OCI-LY1 (cell line): Measurements from ENCODE around the gene FAM149A.

Source experiments
- H2AFZ ChIP-seq: fragments of 200-600 bp; sonication (generic), shearing (Covaris generic); 2 replicates; pipeline ENCODE4 v1.6.0; 2014; ENCODE audit warnings: antibody characterized with exemption, mild to moderate bottlenecking, low read length
- H3F3A ChIP-seq: fragments of 200-600 bp; sonication (generic), shearing (Covaris generic); 2 replicates; pipeline ENCODE4 v1.6.0; 2014; ENCODE audit warnings: mild to moderate bottlenecking, antibody characterized with exemption, low read length, moderate library complexity; ENCODE audit not compliant: insufficient read depth
- H3K27ac ChIP-seq: fragments of 200-600 bp; sonication (generic); 2 replicates; pipeline ENCODE4 v1.5.1; 2014; ENCODE audit warnings: low read length, mixed run types, mild to moderate bottlenecking, low read depth; ENCODE audit not compliant: poor library complexity, severe bottlenecking
- H3K27me3 ChIP-seq: fragments of 200-600 bp; sonication (generic); 2 replicates; pipeline ENCODE4 v1.6.0; 2014; ENCODE audit warnings: antibody characterized with exemption, mild to moderate bottlenecking, low read length, moderate library complexity; ENCODE audit not compliant: insufficient read depth
- H3K36me3 ChIP-seq: fragments of 200-600 bp; sonication (generic); 2 replicates; pipeline ENCODE4 v1.6.1; 2014; ENCODE audit warnings: mild to moderate bottlenecking, antibody characterized with exemption, low read length, moderate library complexity, mixed read lengths; ENCODE audit not compliant: insufficient read depth
- H3K4me1 ChIP-seq: fragments of 200-600 bp; sonication (generic); 2 replicates; pipeline ENCODE4 v1.5.1; 2014; ENCODE audit warnings: mild to moderate bottlenecking, low read length, moderate library complexity; ENCODE audit not compliant: insufficient read depth, severe bottlenecking
- H3K4me2 ChIP-seq: fragments of 200-600 bp; sonication (generic), shearing (Covaris generic); 2 replicates; pipeline ENCODE4 v1.6.1; 2014; ENCODE audit warnings: low read length
- H3K4me3 ChIP-seq: fragments of 200-600 bp; sonication (generic); 2 replicates; pipeline ENCODE4 v1.5.1; 2014; ENCODE audit warnings: low read length, low read depth, mild to moderate bottlenecking, mixed read lengths; ENCODE audit not compliant: poor library complexity, severe bottlenecking
- H3K79me2 ChIP-seq: fragments of 200-600 bp; shearing (Covaris generic); 2 replicates; pipeline ENCODE4 v1.6.1; 2016; ENCODE audit warnings: mixed run types, low read length, mixed read lengths; ENCODE audit not compliant: insufficient read depth
- H3K9ac ChIP-seq: fragments of 200-600 bp; sonication (generic), shearing (Covaris generic); 2 replicates; pipeline ENCODE4 v1.6.1; 2014; ENCODE audit warnings: mild to moderate bottlenecking, low read length, mixed read lengths
- H3K9me2 ChIP-seq: fragments of 200-600 bp; sonication (generic), shearing (Covaris generic); 2 replicates; pipeline ENCODE4 v1.6.1; 2014; ENCODE audit warnings: low read depth, mild to moderate bottlenecking, low read length, mixed read lengths
- H3K9me3 ChIP-seq: fragments of 200-600 bp; shearing (Covaris generic); 2 replicates; pipeline ENCODE4 v1.6.1; 2014; ENCODE audit warnings: low read length, mixed read lengths
- H4K20me1 ChIP-seq: fragments of 200-600 bp; sonication (generic), shearing (Covaris generic); 2 replicates; pipeline ENCODE4 v1.6.0; 2016; ENCODE audit warnings: mild to moderate bottlenecking, low read length; ENCODE audit not compliant: insufficient read depth
- CTCF ChIP-seq: fragments of 200-600 bp; sonication (generic), shearing (Covaris generic); IDR thresholded peaks from 2 replicates; pipeline ENCODE4 v1.5.1; 2017; ENCODE audit warnings: mild to moderate bottlenecking, antibody characterized with exemption, low read length, moderate library complexity, mixed read lengths
- EZH2 ChIP-seq: fragments of 200-600 bp; sonication (generic), shearing (Covaris generic); IDR thresholded peaks from 2 replicates; pipeline ENCODE4 v1.8.0; 2017; ENCODE audit warnings: borderline replicate concordance, mixed run types, mild to moderate bottlenecking, antibody characterized with exemption, low read length, moderate library complexity, mixed read lengths

Gene FAM149A

GRCh38 chr4:186149872-186150271, 45.4 kb downstream of the FAM149A start:
- Histone ChIP-seq H3F3A (no peaks in the 10 kb centered on the region), H2AFZ (no peak overlapping the region)

GRCh38 chr4:186150926-186151325, 46.4 kb downstream of the FAM149A start:
- TF ChIP-seq EZH2 = no peak
- no peak for TF ChIP-seq CTCF
- H3K4me2 ChIP-seq = peak overlapping the region; percentile 38; the same call in 1 of the 2 replicates
- H3K9ac ChIP-seq = no peak overlapping the region
- H3F3A ChIP-seq = no peaks in the 10 kb centered on the region
- peaks cover 23% of the 10 kb centered on the region for H3K4me1 ChIP-seq
- H2AFZ ChIP-seq = no peak overlapping the region
- H3K27ac ChIP-seq = no peak overlapping the region
- no peaks in the 10 kb centered on the region for H3K79me2 ChIP-seq
- H3K4me3 ChIP-seq = no peak overlapping the region
- H3K9me3 ChIP-seq = no peaks in the 10 kb centered on the region
- no peaks in the 10 kb centered on the region; the same call in 1 of the 2 replicates for H3K27me3 ChIP-seq
- no peaks in the 10 kb centered on the region for H3K9me2 ChIP-seq
- no peaks in the 10 kb centered on the region for H4K20me1 ChIP-seq
- H3K36me3 ChIP-seq = no peaks in the 10 kb centered on the region; the same call in 1 of the 2 replicates

More at GRCh38 chr4:186149872-186150271, 45.4 kb downstream of the FAM149A start:
- Histone ChIP-seq H4K20me1 (no peaks in the 10 kb centered on the region), H3K4me1 (peaks cover 23% of the 10 kb centered on the region), H3K36me3 (no peaks in the 10 kb centered on the region; the same call in 1 of the 2 replicates), H3K9me3 (no peaks in the 10 kb centered on the region), H3K4me3 (no peak overlapping the region), H3K9ac (no peak overlapping the region), H3K27ac (no peak overlapping the region), H3K4me2 (no peak overlapping the region), H3K9me2 (no peaks in the 10 kb centered on the region), H3K79me2 (no peaks in the 10 kb centered on the region), H3K27me3 (no peaks in the 10 kb centered on the region; the same call in 1 of the 2 replicates)
- TF ChIP-seq EZH2 (no peak), CTCF (no peak)

GRCh38 chr4:186151499-186151898, 47.0 kb downstream of the FAM149A start:
- Histone ChIP-seq H3K27ac (no peak overlapping the region), H3K9me2 (no peaks in the 10 kb centered on the region), H4K20me1 (no peaks in the 10 kb centered on the region), H3K9ac (no peak overlapping the region), H3K9me3 (no peaks in the 10 kb centered on the region), H3K4me1 (peaks cover 19% of the 10 kb centered on the region), H3K27me3 (no peaks in the 10 kb centered on the region; the same call in 1 of the 2 replicates), H3K36me3 (no peaks in the 10 kb centered on the region; the same call in 1 of the 2 replicates), H2AFZ (no peak overlapping the region), H3K79me2 (no peaks in the 10 kb centered on the region), H3K4me3 (peak overlapping the region; percentile 22), H3F3A (no peaks in the 10 kb centered on the region), H3K4me2 (peak overlapping the region; percentile 38; the same call in 1 of the 2 replicates)
- no peak for TF ChIP-seq EZH2
- TF ChIP-seq CTCF = no peak
